Adrenal gland (tissue), 5 donors: Measurements from ENCODE around the gene HDAC4.

ENCODE experiments used
- CTCF ChIP-seq, 6 experiments: fragments of 450-650 bp in 4 of 6; fragments of 200-600 bp in 2 of 6; sonication (generic) in 1 of 6; IDR thresholded peaks; 1 replicate in 5 of 6; 2 replicates in 1 of 6; pipeline versions ENCODE4 v1.5.1 to v1.8.0; 2016 to 2021; ENCODE audit warnings: antibody characterized with exemption in 6 of 6, mild to moderate bottlenecking in 2 of 6, moderate library complexity in 1 of 6
- POLR2A ChIP-seq, 2 donors: fragments of 450-650 bp; IDR thresholded peaks; one replicate each; pipeline ENCODE4 v1.6.1; 2017; ENCODE audit warnings: antibody characterized with exemption in 2 of 2, mild to moderate bottlenecking in 2 of 2, moderate library complexity in 1 of 2
- donor health status: DM: no; HTN: no; CAD: no.

GRCh38 chr2:239022437-239023260, 378.2 kb downstream of the HDAC4 start:
- TF ChIP-seq CTCF (IDR thresholded peaks at IDR 0.05) (no peak), POLR2A (IDR thresholded peaks at IDR 0.05) (no peak)
